Measurements from ENCODE around the gene RNU1-4.
"Not testable (repeated sequence)": the region's sequence is repeated elsewhere in the genome, so short reads cannot be mapped to it uniquely, and the experiment has no call there.

RNU1-4 gene

GRCh38 chr1:16770139-16770759 lies 29.9 kb downstream of the RNU1-4 start:
- not testable (repeated sequence) for DNase-seq (ENCODE audit: low spot score)

GRCh38 chr1:16770896-16771446 lies 30.7 kb downstream of the RNU1-4 start:
- not testable (repeated sequence) for DNase-seq (ENCODE audit: low spot score)

DNA sequence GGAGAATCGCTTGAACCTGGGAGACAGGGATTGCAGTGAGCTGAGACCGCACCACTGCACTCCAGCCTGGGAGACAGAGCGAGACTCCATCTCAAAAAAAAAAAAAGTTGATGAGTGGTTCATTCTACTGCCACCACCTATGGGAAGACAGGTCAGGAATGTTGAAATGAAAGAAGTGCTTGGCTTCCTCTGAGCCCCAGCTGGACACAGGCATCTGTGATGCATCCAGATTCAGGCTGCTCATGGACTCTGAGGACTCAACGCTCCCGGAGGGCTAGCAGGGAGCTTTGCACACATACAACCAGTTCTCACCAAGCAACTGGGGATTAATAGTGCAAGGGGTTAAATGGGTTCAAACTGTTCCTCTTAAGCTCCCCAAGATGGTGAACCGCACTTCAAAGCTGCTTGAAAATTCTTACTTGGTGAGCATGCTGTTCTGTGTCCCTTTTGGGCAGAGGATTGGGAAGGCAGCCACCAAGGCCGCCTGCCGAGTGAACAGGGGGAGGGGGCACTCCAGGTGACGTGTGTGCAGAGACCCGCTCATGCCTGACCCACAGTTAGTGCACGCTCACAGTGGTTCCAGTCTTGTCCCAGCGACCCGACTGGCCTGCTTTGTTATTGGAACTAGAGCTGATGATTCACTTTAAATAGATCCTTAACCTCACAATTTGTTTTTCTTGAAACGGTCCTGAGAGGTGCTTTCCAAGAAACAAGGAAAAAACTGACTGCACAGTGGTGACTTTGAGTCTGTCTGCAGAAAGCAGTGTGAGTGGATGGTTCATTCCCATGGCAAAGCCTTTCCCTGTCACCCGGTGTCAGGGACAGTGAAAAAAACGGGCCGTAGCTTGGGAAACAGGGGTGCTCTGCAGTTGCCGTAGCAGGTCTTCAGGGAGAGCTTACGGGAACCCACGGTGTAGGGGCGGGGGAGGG lies 32.2 kb downstream of the RNU1-4 start:
- not testable (repeated sequence) for DNase-seq (ENCODE audit: low spot score)

DNA sequence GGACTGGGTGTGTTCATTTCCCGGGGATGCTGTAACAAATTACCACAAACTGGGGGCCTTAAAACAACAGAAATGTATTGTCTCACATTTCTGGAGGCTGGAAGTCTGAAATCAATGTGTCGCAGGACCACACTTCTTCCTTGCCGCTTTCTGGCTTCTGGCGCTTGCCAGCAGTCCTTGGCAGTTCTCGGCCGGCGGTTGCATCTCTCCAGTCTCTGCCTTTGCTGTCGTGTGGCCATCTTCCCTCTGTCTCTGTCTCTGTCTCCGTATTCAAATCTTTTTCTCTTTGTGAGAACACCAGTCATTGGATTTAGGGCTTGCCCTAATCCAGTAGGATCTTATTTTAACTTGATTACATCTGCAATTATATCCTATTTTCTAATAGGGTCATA lies 32.9 kb downstream of the RNU1-4 start:
- not testable (repeated sequence) for DNase-seq (ENCODE audit: low spot score)

- not testable (repeated sequence) for DNase-seq (ENCODE audit: low spot score)
Observed at GRCh38 chr1:16773723-16774122, 33.4 kb downstream of the RNU1-4 start.

GRCh38 chr1:16774773-16775172 lies 34.5 kb downstream of the RNU1-4 start:
- DNase-seq (ENCODE audit: low spot score): not testable (repeated sequence)

DNA sequence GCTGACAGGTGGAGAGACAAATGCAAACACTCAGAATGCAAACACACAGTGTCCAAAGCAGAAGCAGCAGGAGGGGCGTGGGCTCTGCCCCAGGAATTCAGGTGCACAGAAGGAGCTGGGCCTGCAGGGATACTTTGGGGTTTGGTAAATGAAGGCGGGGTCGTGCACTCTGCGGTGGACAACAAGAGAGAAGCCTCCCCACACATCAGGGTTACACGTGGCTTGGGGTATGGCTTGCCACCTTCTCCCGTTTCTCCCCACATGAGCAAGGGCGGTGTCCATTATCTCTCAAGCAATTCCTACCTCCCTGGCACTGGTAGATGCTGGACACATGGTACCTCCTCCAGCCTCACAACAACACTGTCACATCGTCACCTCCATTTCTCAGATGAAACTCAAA lies 35.0 kb downstream of the RNU1-4 start:
- DNase-seq (ENCODE audit: low spot score): not testable (repeated sequence)

GRCh38 chr1:16776248-16776647 lies 35.9 kb downstream of the RNU1-4 start:
- not testable (repeated sequence) for DNase-seq (ENCODE audit: low spot score)

DNA sequence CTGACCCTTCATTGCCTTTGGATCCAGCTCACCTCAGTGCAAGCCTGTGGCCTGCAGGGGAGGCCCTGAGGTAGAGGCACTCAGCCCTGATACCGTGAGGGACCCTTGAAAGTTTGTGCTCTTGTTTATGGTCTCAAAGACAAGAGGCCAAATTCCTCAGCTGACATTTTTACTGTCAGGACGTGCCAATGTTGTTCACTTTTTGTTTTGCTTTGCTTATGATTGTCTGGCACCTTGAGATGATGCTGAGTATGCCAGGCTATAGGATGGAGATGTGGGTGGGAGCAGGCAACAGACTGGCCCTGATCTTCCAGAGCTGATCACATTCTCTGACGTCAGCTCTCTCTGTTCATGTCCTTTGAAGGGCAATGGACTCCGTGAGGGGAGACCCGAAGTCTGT lies 36.5 kb downstream of the RNU1-4 start:
- not testable (repeated sequence) for DNase-seq (ENCODE audit: low spot score)

DNA sequence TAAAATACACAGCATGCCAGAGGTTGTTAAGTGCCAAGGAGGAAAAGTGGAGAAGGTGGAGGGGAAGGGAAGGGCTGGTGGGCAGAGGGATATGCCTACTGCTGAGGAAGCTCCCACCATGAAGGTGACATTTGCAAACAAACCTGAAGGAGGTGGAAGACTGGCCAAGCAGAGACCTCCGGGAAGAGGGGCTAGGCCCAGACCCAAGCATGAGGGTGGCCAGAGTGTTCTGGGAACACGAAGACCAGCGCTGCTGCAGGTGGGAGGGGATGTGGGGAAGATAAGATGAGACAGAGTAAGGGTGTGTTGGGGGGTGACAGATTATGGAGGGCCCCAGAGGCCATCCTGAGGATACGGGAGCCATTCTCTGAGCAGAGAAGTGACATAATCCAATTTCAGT lies 37.5 kb downstream of the RNU1-4 start:
- DNase-seq (ENCODE audit: low spot score): not testable (repeated sequence)

- not testable (repeated sequence) for DNase-seq (ENCODE audit: low spot score)
Observed at GRCh38 chr1:16779525-16779924, 39.2 kb downstream of the RNU1-4 start.

- not testable (repeated sequence) for DNase-seq (ENCODE audit: low spot score)
Observed at GRCh38 chr1:16781033-16781432, 40.7 kb downstream of the RNU1-4 start.

- DNase-seq (ENCODE audit: low spot score): not testable (repeated sequence)
Observed at GRCh38 chr1:16781625-16782024, 41.3 kb downstream of the RNU1-4 start.

- not testable (repeated sequence) for DNase-seq (ENCODE audit: low spot score)
Observed at GRCh38 chr1:16784955-16785354, 44.6 kb downstream of the RNU1-4 start.

- not testable (repeated sequence) for DNase-seq (ENCODE audit: low spot score)
Observed at GRCh38 chr1:16786362-16786761, 46.0 kb downstream of the RNU1-4 start.

GRCh38 chr1:16787175-16787574 lies 46.9 kb downstream of the RNU1-4 start:
- DNase-seq (ENCODE audit: low spot score): not testable (repeated sequence)

- not testable (repeated sequence) for DNase-seq (ENCODE audit: low spot score)
Observed at GRCh38 chr1:16787711-16788110, 47.4 kb downstream of the RNU1-4 start.

Measured in kidney capillary endothelial cell (primary cell).